SKM-1 (cell line): ENCODE measurements around the gene PYGO1.
"Not testable (repeated sequence)": the region's sequence is repeated elsewhere in the genome, so short reads cannot be mapped to it uniquely, and the experiment has no call there.

Experiments
- DNase-seq: peaks from one replicate; lab custom pipeline; 2025; ENCODE audit not compliant: unreplicated experiment; lab: John Stamatoyannopoulos, UW

The PYGO1 gene

GRCh38 chr15:55588070-55588814 lies at the start of gene PYGO1:
TSS of gene PYGO1 (minus strand) at chr15:55588345. CDS start at chr15:55587883, 462 bp downstream.
- DNase-seq: no peak

- no peak for DNase-seq
Measured at GRCh38 chr15:55637086-55637485, 48.9 kb upstream of the PYGO1 start.

GRCh38 chr15:55633731-55634130 lies 45.6 kb upstream of the PYGO1 start:
- DNase-seq: no peak

- no peak for DNase-seq
Measured at GRCh38 chr15:55632434-55632833, 44.3 kb upstream of the PYGO1 start.

GRCh38 chr15:55630858-55631257 lies 42.7 kb upstream of the PYGO1 start:
- no peak for DNase-seq

- DNase-seq: no peak
Measured at GRCh38 chr15:55628369-55628730, 40.2 kb upstream of the PYGO1 start.

GRCh38 chr15:55627730-55628368 lies 39.7 kb upstream of the PYGO1 start:
- DNase-seq: no peak

- DNase-seq: no peak
Measured at GRCh38 chr15:55619783-55620182, 31.6 kb upstream of the PYGO1 start.

GRCh38 chr15:55618387-55618786 lies 30.2 kb upstream of the PYGO1 start:
- no peak for DNase-seq

- DNase-seq: no peak
Measured at GRCh38 chr15:55615445-55615844, 27.3 kb upstream of the PYGO1 start.

- no peak for DNase-seq
Measured at GRCh38 chr15:55613727-55614126, 25.6 kb upstream of the PYGO1 start.

- DNase-seq: no peak
Measured at GRCh38 chr15:55606214-55606613, 18.1 kb upstream of the PYGO1 start.

GRCh38 chr15:55601374-55601773 lies 13.2 kb upstream of the PYGO1 start:
- DNase-seq: no peak

GRCh38 chr15:55599439-55599838 lies 11.3 kb upstream of the PYGO1 start:
- no peak for DNase-seq

- DNase-seq: not testable (repeated sequence)
Measured at GRCh38 chr15:55593019-55593418, 4.9 kb upstream of the PYGO1 start.

GRCh38 chr15:55590788-55591187 lies 2.6 kb upstream of the PYGO1 start:
- DNase-seq: no peak

GRCh38 chr15:55589287-55589686 lies 1.1 kb upstream of the PYGO1 start:
- no peak for DNase-seq

- DNase-seq: no peak
Measured at GRCh38 chr15:55588815-55589115, 620 bp upstream of the PYGO1 start.

- DNase-seq: no peak
Measured at GRCh38 chr15:55587321-55588069, 650 bp downstream of the PYGO1 start.

- DNase-seq: no peak
Measured at GRCh38 chr15:55586808-55587207, 1.3 kb downstream of the PYGO1 start.

GRCh38 chr15:55576943-55577342 lies 11.2 kb downstream of the PYGO1 start:
- no peak for DNase-seq

GRCh38 chr15:55574096-55574495 lies 14.0 kb downstream of the PYGO1 start:
- DNase-seq: no peak
